GM21529 (cell line): ENCODE data around the gene PRKCE.

ENCODE experiments used
- ATAC-seq: cut with Tn5 transposase; IDR thresholded peaks from one replicate; pipeline ENCODE4 v1.9.1; 2021; ENCODE audit not compliant: unreplicated experiment

PRKCE gene

DNA sequence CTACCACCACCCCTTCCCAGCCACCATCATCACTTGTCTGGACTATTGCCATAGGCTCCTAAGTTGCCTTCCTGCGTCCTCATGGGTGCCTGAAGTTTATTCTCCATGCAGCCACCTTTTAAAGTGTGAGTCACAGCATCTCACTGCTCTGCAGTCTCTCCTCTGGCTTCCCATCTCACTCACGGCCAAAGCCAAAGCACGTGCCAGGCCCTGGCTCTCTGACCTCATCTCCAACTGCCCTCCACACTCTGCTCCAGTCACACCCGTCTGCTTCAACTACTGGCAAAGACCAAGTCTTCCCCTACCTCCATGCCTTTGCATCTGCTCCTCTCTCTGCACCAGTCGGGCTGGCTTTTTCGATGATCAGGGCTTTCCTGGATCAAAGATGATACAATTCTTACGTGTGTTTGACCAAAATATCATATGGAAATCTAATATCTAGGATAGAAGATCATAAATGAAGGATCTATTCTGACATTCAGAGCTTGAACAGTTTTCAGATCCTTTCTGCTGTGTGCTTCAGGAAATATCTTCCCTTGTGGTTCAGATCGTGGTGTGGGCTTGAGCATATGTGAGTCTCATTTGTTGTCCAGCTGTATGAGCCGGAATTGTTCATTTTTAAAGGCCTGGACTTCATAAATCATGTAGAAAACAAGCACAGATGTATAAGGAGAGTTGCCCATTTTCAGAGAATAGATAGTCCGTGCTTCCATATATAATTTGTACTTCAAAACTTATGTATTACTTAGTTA, 175.6 kb downstream of the PRKCE start:
- ATAC-seq = no peak

- no peak for ATAC-seq
These were observed 178.8 kb downstream of the PRKCE start for GRCh38 chr2:45830322-45830721.

DNA sequence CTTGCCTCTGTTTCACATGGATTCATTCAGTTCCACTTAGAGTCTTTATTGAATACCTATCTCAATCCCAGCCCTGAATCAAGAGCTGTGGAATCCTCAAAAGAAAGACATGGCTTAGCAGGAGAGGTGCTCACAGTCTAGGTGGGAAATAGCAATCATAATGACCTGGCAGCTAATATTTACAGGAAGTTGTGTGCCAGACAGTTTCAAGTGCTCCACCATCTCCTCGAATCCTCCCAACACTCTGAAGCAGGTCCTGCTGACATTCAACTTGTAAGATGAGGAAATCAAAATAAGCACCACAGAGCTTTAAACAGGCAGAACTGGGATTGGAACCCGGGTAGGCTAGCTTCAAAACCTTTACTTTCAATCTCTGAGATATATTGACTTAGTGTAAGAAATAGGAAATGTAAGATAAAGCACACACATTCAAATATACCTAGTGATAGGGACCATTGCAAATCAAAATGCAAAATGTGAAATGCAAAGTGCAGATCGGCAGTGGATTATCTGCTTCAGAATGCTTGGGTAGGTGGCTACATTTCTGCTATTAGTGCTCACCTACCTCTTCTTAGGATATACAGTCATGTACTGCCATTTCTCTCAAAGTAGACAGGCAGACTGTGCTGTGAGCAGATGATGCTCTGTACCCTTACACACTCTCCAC, 182.0 kb downstream of the PRKCE start:
- ATAC-seq = peak; percentile 21

GRCh38 chr2:45833968-45834344, 182.5 kb downstream of the PRKCE start:
- peak; percentile 83 for ATAC-seq

DNA sequence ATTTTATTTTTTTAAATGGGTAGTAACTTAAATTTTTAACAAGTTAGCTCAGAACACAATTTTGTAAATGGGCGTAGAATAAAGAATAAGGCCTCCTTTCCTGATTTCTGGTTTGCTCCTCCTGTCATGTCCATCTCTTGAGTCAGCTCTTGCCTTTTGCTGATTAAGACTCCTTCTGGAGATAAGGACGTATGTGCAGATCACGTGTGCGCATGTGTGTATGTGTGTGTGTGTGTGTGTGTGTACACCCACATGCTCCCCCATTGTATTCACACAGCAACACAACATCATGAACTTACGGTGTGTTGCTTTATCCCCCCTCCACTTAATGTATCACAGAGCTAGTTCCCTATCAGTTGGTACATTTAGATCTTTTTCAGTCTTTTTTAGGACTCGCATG, 182.9 kb downstream of the PRKCE start:
- no peak for ATAC-seq

DNA sequence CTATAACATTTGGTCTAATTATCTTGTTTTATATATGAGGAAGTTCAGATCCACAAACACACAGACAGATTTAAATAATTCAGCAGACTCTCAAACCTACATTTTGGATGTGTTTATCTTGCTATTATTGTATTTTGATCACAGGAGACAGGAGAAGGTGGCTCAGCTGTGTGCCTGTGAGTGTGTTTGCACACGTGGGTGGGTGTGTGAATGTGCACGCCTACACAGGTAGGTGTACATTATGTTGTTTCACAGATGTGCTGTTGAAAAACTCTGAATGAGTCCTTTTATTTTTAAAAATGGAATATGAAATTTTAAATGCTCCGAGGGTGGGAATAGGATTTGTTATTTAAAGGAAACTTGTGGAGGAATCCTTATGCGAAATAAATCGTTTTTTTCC, 183.4 kb downstream of the PRKCE start:
- ATAC-seq = no peak

GRCh38 chr2:45836316-45836715, 184.8 kb downstream of the PRKCE start:
- ATAC-seq = peak; percentile 25

- peak; percentile 40 for ATAC-seq
These were observed 185.3 kb downstream of the PRKCE start for GRCh38 chr2:45836740-45837139.

GRCh38 chr2:45837812-45838341, 186.4 kb downstream of the PRKCE start:
- no peak for ATAC-seq

GRCh38 chr2:45839508-45840251, 188.2 kb downstream of the PRKCE start:
- no peak for ATAC-seq

GRCh38 chr2:45840481-45840880, 189.0 kb downstream of the PRKCE start:
- no peak for ATAC-seq

- no peak for ATAC-seq
These were observed 190.4 kb downstream of the PRKCE start for GRCh38 chr2:45841752-45842407.

DNA sequence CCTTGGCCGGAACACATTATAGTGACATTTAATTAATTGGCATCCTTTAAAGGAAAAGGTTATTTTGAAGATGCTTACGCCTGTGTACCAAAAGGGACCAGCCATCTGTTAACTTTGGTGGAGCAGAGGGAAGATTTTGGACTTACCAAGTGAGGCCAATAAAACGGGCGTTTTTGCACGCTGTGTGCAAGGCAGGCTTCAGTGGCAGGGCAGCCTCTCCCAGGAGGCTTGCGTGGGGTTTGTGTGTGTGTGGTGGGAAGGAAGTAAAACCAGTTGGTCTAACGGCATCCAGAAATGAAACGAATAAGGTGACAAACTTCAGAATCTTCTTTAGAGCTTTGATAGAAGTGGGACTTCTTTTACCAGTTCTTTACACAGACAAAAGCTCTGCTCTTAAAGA, 191.7 kb downstream of the PRKCE start:
- ATAC-seq = peak; percentile 64

DNA sequence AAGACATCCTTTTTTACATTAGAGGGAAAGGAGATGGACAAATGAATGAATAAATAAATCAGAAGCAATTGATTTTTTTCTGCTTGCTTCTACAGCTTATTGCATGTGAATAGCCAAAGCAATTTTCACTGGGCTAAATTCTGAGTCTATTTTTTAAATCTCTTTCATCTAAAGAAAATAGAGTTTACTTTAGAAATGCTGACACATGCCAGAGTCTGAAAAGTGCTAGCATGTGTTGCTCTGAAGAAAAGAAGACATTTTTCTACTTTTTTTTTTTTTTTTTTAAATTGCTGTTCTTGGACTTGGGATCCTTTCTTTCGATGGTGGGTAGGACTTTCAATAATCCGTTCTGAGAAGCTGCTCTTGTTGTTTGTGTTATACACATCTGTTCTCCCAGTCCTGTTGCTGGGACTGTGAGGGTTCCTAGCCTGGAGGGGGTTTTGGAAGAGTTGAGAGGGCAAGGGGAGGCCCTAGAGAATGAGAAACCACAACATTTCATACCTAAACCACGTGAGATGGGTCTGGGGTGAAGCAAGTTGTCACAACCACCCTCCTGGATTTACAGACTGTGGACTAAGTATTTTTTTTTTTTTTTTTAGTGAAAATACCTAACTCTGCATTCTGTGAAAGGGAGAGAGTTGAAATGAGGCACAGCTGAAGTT, 193.5 kb downstream of the PRKCE start:
- ATAC-seq = no peak

- no peak for ATAC-seq
These were observed 194.1 kb downstream of the PRKCE start for GRCh38 chr2:45845566-45845965.

- no peak for ATAC-seq
These were observed 198.2 kb downstream of the PRKCE start for GRCh38 chr2:45849491-45850283.

DNA sequence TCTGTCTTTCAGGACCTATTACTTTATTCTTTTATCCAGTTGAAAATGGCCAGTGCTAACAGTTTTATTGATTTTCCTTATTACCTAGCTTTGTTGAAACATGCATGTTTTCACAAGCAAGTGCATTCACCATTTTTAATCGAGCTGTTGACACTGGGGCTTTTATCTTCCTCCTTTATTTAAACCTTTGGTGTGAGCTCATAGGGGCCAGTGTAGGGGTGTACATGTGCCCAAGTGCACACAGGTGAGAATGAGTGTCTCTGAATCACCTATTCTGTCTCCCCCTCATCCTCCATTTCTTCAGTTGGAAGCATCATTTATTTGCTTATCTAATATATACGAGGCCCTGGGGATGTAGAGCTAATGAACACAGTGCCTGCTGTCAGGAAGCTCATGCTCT, 199.1 kb downstream of the PRKCE start:
- no peak for ATAC-seq

DNA sequence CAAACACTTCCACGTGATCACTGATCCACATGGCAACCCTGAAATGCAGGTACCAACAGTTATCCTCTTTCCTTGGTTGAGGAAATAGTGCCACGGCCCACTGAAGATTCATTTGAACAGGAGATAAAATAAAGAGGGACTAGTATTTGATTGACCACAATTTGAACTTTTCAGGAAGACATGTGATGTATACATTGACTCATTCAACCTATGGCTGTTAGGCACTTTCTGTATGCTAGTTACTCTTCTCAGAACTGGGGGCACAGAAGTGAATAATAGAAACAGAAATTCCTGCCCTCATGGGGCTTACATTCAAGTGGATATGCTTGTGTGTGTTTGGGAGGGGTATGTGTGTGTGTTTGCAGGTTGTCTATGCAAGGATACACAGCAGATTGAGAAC, 199.6 kb downstream of the PRKCE start:
- ATAC-seq = no peak

DNA sequence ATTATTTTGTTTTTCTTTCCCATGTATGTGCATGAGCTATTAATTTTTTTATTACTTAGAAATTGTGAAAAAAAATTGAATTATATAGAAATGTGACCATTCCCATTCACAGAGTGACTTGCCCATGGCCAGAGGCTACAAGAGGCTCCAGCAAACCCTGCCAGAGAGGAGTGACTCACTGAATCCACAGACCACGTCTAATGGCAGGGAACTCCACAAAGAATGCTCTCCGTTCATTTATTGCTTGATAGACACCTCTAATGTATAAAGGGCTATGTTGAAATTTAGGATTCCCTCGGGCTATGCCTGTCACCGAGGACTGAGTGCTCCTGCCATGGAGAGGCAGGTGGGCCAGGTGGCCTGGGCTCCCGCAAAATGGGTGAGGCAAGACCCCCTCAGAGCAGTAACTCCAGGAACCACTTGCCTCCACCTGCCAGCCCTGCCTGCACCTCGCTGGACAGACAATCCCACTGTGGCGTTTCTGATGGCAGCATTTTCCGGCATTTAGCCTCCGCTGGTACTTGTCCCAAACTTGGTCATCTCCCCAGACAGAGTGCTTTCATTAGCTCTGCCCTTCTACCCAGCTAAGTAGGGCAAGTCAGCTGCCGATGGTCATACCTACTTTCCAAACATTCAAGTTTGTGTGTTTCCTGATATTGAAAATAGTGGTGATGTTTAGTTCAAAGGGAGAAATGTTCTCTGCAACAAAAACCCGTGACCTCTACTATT, 200.3 kb downstream of the PRKCE start:
- ATAC-seq = no peak
